ENCODE data around the gene ZSCAN16. TPM values are rescaled to one million over a fixed set of nuclear protein-coding genes. Genes with fewer than 3 reads are reported as not detected.

ZSCAN16 gene
- total and polyA plus RNA-seq, 2 of the 13 experiments (the other 11 are each of a cell fraction or from before 2014, with no cell fraction given), result 5.7 to 12.7 TPM

DNA sequence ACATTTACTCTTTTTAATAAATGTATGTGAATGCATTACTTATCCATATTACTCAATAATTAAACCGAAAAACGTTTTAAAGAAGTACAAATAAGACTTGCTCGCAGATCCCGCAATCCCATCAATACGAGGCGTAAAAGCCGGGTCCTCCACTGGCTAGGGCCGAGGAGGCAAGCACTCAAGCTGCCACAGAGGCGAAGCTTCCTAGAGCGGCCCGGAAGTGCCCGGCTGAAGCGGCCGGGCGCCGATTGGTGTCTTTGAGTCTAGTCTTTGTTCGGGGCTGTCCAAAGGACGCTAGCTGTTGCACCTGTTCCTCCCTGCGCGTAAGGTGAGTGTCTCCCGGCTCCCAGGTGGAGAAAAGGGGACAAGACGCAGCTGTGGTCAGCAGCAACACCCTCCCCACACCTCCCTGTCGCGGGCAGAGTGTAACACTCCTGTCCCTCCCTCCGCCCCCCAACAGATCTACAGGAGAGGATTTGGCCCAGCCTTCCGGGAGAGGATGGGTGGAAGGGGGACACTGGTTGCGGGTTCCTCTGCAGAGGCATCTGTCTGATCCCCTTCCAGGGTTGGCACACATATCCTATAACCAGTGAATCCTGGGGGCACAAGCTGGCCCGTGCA lies at the start of gene ZSCAN16 (continued):
- TF ChIP-seq MXD1 (CRISPR knock-in tag; IDR thresholded peaks at IDR 0.05) (0 out of 2 replicates have a peak, but pooled peaks have one; percentile 41), ZNF569 (CRISPR knock-in tag; IDR thresholded peaks at IDR 0.05; ENCODE audit: borderline replicate concordance) (no peak), SSRP1 (CRISPR knock-in tag; IDR thresholded peaks at IDR 0.05) (0 out of 2 replicates have a peak, but pooled peaks have one; percentile 44), SRSF9 (IDR thresholded peaks at IDR 0.05; ENCODE audit: borderline replicate concordance, insufficient read depth, low read depth, low read length, poor library complexity, severe bottlenecking) (no peak), JDP2 (CRISPR knock-in tag; IDR thresholded peaks at IDR 0.05; ENCODE audit: borderline replicate concordance) (no peak), ONECUT2 (CRISPR knock-in tag; IDR thresholded peaks at IDR 0.05) (no peak; the same call in 1 of the 2 replicates), FOSL1 (CRISPR knock-in tag; IDR thresholded peaks at IDR 0.05; ENCODE audit: borderline replicate concordance) (no peak), RBAK (CRISPR knock-in tag; IDR thresholded peaks at IDR 0.05) (peak; percentile 92)
- TF ChIP-seq, protein P1, sequence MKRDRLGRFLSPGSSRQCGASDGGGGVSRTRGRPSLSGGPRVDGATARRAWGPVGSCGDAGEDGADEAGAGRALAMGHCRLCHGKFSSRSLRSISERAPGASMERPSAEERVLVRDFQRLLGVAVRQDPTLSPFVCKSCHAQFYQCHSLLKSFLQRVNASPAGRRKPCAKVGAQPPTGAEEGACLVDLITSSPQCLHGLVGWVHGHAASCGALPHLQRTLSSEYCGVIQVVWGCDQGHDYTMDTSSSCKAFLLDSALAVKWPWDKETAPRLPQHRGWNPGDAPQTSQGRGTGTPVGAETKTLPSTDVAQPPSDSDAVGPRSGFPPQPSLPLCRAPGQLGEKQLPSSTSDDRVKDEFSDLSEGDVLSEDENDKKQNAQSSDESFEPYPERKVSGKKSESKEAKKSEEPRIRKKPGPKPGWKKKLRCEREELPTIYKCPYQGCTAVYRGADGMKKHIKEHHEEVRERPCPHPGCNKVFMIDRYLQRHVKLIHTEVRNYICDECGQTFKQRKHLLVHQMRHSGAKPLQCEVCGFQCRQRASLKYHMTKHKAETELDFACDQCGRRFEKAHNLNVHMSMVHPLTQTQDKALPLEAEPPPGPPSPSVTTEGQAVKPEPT (CRISPR knock-in tag; IDR thresholded peaks at IDR 0.05; ENCODE audit: low read depth), result no peak
- TF ChIP-seq, protein P2, sequence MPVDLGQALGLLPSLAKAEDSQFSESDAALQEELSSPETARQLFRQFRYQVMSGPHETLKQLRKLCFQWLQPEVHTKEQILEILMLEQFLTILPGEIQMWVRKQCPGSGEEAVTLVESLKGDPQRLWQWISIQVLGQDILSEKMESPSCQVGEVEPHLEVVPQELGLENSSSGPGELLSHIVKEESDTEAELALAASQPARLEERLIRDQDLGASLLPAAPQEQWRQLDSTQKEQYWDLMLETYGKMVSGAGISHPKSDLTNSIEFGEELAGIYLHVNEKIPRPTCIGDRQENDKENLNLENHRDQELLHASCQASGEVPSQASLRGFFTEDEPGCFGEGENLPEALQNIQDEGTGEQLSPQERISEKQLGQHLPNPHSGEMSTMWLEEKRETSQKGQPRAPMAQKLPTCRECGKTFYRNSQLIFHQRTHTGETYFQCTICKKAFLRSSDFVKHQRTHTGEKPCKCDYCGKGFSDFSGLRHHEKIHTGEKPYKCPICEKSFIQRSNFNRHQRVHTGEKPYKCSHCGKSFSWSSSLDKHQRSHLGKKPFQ (CRISPR knock-in tag; IDR thresholded peaks at IDR 0.05; ENCODE audit: insufficient replicate concordance), result no peak
- TF ChIP-seq, protein P3, sequence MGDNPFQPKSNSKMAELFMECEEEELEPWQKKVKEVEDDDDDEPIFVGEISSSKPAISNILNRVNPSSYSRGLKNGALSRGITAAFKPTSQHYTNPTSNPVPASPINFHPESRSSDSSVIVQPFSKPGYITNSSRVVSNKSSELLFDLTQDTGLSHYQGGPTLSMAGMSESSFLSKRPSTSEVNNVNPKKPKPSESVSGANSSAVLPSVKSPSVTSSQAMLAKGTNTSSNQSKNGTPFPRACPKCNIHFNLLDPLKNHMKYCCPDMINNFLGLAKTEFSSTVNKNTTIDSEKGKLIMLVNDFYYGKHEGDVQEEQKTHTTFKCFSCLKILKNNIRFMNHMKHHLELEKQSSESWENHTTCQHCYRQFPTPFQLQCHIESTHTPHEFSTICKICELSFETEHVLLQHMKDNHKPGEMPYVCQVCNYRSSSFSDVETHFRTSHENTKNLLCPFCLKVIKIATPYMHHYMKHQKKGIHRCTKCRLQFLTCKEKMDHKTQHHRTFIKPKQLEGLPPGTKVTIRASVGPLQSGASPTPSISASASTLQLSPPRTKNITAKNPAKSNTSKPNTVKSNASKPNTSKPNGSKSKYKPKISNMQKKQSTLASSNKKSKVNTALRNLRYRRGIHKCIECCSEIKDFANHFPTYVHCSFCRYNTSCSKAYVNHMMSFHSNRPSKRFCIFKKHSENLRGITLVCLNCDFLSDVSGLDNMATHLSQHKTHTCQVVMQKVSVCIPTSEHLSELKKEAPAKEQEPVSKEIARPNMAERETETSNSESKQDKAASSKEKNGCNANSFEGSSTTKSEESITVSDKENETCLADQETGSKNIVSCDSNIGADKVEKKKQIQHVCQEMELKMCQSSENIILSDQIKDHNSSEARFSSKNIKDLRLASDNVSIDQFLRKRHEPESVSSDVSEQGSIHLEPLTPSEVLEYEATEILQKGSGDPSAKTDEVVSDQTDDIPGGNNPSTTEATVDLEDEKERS (CRISPR knock-in tag; IDR thresholded peaks at IDR 0.05), result peak; percentile 86; the same call in 1 of the 2 replicates
- TF ChIP-seq, protein P4, sequence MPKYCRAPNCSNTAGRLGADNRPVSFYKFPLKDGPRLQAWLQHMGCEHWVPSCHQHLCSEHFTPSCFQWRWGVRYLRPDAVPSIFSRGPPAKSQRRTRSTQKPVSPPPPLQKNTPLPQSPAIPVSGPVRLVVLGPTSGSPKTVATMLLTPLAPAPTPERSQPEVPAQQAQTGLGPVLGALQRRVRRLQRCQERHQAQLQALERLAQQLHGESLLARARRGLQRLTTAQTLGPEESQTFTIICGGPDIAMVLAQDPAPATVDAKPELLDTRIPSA (CRISPR knock-in tag; IDR thresholded peaks at IDR 0.05; ENCODE audit: borderline replicate concordance), result no peak
